HCT116 (cell line): Measurements from ENCODE around the gene FGF14.

Experiments
- CTCF ChIP-seq, 3 experiments: fragments of 200-600 bp in 1 of 3; sonication (generic) in 1 of 3; IDR thresholded peaks in 2 of 3; conservative IDR thresholded peaks in 1 of 3; 2 replicates each; pipeline ENCODE4 v1.5.1; 2012 to 2017; ENCODE audit warnings: low read depth in 2 of 3, low read length in 2 of 3, antibody characterized with exemption in 1 of 3, borderline replicate concordance in 1 of 3, control low read depth in 1 of 3, mild to moderate bottlenecking in 1 of 3, mixed read lengths in 1 of 3, mixed run types in 1 of 3, moderate library complexity in 1 of 3; ENCODE audit not compliant: insufficient read depth in 1 of 3
- POLR2A ChIP-seq: IDR thresholded peaks from 2 replicates; pipeline ENCODE4 v1.7.0; 2011; ENCODE audit warnings: borderline replicate concordance; ENCODE audit not compliant: insufficient read depth, insufficient read length; ENCODE audit errors: extremely low read depth
- POLR2AphosphoS5 ChIP-seq: IDR thresholded peaks from 2 replicates; pipeline ENCODE4 v1.6.1; 2011; ENCODE audit warnings: mild to moderate bottlenecking, low read depth, low read length, moderate library complexity
- RAD21 ChIP-seq: IDR thresholded peaks from 2 replicates; pipeline ENCODE4 v1.6.1; 2012; ENCODE audit warnings: low read depth, mild to moderate bottlenecking

GRCh38 chr13:101728615-101729014 lies 673.2 kb downstream of the FGF14 start:
- TF ChIP-seq POLR2A (no peak), CTCF (IDR thresholded peaks at IDR 0.05 in 2 of 3, conservative IDR thresholded peaks at IDR 0.05 in 1 of 3; ENCODE audit: borderline replicate concordance in 1 of 3, insufficient read depth in 1 of 3, low read depth in 2 of 3, low read length in 2 of 3) (no peak), RAD21 (no peak), POLR2AphosphoS5 (no peak)
